IPS DF 19.7 (cell line): Measurements from ENCODE around the gene AMHR2.

Source experiments
- DNase-seq: peaks from one replicate; pipeline ENCODE4 v3.0.0-alpha.2; 2013; ENCODE audit warnings: low read depth, low spot score

Gene AMHR2

DNA sequence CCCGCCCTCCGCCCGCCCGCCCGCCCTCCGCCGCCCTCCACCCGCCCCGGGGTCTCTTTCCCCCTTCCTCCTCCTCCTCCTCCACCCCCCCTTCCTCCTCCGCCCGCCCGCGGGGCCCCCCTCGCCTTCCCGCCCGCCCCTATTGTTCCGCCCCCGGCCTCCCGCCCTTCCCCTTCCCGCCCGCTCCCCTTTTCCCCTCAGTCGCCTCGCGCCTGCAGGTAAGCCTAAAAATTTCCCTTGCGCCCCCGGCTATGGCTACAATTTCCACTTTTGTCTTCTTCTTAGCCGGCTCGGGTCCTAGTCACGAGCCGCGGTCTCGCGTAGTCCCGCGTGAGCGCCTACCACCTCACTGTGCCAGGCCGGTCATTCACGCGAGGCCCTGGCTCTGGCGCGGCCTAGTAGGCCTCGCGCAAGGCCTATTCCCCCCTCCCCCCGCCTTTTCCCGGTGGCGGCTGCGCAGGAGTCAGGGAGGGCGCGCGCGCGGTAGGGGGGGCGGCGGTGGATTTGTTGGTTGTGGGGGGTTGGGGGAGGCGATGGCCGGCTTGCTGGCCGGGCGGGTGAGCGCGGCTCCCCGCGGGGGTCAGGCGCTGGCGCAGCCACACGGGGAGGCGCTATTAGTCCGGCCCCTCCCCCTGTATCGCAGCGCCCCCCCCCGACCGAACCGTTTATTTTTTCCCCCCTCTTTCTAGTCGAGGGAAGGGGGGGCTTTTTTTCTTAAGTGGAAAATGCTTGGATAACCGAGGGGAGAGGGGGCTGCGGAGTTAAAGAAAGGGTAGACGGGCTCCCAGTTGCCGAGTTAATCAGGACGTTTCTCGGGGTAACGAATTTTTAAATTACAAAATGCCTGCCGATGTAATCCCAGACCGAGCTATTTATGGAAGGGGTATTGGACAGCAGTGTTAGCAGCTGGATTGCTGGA lies 28.8 kb downstream of the AMHR2 start:
- no peak for DNase-seq

DNA sequence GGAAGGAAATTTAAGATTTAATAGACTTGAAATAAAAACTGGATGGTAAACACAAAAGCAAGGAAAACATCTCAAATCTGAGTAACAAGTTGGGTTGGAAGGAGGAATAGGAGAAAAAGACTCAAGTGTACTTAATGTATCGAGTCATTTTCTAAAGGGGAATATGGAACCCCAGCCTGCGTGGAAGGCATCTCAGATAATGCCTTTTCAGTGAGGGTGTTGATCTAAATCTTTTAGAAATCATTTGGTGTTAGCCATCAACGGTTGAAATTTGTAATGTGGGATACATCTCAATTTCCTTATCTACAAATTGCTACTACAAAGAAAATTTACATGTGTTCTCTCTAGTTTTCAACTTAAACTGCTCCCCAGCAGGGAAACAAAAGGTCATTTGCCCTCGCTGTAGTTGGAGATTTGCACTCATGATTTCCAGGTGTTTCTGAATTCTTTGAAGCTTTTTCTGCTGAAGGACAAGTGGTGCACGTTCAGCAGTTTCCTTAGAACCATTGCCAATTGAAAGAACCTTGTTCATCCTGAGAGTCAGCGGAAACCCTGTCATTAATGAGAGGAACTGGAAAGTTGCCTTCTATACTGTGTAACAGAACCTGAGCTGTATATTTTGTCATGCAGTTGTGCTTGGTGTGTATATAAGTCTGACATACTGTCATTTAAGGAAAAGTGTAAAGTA lies 30.4 kb downstream of the AMHR2 start:
- no peak for DNase-seq

DNA sequence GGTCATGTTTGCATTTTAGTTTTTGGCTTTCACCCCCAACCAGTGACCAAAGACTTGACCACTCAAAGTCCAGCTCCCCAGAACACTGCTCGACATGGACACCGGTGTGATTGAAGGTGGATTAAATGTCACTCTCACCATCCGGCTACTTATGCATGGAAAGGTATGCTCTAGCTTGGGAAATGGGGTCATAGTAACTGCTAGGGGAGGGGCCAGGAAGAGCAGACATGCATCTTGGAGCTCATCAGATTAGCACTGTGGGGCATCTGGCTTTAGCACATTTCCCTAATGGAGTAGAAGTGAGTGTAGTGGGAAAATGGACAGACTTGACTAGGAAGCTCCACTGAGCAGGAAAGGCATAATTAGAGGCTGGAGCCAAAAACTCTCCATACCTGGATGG lies 31.1 kb downstream of the AMHR2 start:
- DNase-seq, result no peak

DNA sequence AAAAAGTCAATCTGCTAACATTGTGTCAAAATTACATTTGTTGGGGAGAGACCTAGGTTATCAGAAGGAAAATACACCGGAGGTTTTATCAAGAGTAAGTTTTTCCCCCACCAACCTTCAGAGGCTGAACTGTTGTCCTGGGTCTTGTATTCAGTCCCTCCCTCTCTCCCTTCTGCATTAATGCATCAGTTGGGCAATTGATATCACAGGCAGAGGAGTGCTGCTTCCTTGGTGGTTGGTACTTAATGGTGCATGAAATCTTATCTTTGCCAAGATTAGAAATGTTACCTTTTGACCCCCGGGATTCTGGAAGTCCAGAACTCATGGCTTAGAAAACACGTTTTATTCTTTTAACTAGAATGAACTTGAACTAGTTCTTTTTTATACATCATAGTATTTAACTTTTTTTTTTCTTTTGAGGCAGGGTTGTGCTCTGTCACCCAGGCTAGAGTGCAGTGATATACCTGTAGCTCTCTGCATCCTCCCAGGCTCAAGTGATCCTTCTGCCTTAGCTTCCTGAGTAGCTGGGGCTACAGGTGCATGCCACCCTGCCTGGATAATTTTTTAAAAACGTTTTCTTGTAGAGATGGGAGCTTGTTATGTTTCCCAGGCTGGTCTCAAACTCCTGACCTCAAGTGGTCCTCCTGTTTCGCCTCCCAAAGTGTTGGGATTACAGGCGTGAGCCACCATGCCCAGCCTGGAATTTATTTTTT lies 33.2 kb downstream of the AMHR2 start:
- DNase-seq, result no peak

DNA sequence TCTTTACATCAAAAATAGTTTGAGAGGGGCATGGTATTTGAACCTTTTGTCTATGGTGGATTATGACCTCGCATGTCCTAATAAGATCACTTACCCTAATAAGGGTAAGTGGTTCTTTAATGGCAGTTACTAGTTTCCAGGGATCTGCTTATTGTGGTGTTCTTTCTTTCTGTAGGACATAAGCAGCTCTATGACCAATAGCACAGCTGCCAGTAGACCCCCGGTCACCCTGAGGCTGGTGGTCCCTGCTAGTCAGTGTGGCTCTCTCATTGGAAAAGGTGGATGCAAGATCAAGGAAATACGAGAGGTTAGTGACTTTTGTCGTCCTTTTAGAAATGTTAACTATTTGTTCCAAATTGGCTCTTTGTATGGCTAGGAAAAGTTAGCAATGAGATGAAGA lies 35.4 kb downstream of the AMHR2 start:
- no peak for DNase-seq

DNA sequence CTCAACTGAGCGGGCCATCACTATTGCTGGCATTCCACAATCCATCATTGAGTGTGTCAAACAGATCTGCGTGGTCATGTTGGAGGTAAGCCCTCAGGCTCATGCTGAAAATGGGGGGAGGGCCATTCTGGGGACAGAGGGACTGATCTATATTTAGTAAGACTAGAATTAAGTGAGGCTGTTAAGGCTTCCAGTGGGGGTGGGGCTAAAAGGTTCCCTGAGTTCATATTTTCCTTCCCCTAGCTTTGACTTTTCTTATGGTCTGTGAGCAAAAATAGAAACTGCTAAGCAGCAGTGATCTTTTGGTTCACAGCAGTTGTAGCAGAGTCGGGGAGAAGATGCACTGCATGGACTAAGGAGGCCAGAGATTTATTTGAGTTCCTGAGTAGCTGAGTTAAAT lies 37.4 kb downstream of the AMHR2 start:
- no peak for DNase-seq

DNA sequence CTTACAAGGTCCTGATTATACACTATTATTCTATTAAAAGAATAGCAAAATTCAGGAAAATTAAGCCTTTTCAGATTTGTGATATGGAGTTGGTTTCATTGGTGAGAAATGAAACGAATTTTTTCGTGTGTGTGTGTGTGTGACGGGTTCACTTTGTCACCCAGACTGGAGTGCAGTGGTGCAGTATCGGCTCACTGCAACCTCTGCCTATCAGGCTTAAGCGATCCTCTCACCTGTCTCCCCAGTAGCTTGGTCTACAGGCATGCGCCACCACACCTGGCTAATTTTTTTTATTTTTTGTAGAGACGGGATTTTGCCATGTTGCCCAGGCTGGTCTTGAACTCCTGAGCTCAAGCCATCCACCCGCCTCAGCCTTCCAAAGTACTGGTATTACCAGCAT lies 37.9 kb downstream of the AMHR2 start:
- DNase-seq, result no peak

DNA sequence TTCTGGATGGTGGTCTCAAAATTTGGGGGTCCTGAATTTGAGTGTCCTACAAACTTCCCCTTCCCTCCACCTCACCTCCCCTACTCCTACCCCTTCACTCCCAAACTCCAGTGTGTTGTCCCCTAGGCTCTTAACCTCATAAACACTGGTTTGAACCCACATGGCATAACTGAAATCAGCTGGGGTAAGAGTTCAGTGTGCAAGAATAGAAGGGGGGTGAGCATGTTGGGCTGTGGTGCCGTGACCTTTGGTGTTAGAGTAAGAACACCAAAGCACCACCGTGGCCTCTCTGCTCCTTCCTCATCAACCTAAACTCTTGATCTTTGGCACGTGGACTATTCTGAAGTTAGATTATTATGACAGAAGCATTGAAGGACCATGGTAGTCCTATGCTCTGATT lies 39.3 kb downstream of the AMHR2 start:
- no peak for DNase-seq

DNA sequence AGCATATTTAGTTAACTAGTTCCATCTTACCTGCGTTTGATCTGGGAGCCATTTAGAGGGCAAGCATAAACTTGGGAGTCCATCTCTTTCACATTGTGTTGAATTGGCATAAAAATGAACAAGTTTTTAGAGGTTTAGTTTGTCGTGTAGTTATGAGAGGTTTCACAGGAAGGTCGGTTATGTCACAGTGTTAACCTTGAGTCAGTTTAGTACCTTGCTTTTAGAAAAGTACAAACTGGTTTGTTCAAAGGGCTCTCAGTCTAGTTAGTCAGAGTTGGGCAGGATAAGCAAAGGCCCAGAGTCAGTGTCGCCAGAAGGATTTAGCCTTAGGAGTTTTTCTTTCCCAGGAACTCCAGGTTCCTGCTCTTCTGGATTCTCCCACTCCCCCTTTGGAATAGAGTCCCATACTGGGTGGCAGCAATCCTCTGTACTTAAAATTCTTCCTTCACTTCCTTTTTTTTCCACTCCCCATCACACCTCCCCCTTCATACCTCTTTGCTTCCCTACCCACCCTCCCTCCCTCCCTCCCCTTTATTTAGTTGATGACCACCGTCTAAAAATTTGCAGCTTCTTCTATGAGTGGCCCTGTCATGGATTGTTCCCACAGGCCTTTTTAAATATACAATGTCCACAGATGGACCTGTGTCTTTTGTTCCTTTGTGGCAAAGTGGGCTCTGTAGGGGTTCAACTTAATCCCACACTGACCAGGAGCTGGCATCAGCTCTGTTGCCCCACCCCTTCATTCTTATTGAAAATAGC lies 40.3 kb downstream of the AMHR2 start:
- no peak for DNase-seq

DNA sequence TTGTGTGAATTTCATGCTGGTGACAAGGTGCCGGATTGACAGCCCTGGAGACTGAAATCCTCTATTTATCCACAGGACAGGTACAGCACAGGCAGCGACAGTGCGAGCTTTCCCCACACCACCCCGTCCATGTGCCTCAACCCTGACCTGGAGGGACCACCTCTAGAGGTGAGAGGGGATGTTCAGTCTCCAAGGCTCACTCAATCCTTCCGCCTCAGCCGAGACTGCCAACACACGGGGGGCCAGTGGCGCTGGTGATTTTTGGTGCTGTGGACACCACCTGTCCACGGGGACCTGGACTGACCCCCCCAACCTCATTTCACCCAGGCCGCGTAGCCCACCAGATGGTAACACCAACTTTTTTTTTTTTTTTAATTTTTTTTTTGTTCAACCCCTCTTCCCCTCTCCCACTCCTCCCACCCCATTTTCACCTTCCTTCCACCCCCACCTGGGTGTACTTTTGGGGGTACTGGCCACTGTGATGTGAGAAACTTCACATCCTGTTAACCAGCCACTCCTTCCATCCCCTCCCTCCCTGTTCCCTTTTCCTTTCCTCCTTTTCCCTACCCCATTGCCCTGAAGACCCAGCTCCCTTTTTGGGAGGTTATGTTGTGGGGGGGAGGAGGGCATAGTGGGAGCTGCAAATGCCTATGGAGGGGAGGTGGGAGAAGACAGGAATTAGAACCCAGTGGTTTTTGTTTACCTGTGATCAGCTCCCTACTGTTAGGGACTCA lies 41.2 kb downstream of the AMHR2 start:
- no peak for DNase-seq

DNA sequence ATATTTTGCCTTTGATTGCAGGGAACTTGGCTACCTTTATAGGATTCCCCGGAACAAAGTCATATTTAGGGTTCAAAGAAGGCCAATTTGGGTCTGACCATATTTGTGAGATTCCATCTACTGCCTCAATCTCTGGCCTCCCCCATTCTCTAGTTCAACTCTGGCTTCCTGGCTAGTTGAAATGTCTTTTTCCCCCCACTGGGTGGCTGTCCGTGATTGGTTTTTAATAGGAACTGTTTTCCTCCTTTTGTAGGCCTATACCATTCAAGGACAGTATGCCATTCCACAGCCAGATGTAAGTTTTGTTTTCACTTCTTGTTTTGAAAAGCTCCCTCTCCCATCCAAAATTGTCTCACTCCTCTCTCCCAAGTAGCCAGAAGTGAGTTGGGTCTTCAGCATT lies 42.0 kb downstream of the AMHR2 start:
- DNase-seq, result no peak

DNA sequence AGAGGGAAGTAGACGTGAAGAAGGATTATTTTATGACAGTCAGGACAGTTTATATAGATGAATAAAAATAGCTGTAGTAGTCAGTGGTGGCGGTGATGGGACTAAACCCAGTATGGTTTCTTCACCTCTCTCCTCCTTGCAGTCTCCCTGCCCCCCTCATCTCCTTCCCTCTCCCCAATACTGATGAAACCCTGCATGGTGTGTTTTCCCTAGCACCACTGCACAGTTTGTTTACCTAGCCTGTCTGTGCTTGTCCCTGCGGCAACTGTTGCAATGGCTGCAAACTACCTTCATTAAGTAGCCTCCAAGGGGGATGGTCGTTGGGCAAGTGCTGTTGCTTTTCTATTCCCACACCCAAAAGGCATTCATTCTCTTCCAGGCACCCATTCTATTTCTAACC lies 43.0 kb downstream of the AMHR2 start:
- DNase-seq, result no peak

DNA sequence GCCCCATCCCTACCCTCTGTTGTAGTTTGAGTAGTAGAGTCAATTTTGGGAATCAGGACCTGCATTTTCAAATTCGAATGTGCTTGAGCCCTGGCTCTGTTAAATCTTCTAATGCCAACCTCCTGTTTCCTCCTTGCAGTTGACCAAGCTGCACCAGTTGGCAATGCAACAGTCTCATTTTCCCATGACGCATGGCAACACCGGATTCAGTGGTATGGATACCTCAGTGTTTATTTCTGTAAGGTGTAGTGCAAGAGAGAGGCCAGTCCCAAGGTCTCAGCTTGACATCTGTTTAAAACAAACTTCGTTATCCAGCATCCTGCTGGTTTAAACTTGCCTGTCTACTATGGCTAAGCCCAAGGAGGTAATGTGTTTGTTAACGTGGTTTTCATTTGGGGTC lies 43.4 kb downstream of the AMHR2 start:
- no peak for DNase-seq

DNA sequence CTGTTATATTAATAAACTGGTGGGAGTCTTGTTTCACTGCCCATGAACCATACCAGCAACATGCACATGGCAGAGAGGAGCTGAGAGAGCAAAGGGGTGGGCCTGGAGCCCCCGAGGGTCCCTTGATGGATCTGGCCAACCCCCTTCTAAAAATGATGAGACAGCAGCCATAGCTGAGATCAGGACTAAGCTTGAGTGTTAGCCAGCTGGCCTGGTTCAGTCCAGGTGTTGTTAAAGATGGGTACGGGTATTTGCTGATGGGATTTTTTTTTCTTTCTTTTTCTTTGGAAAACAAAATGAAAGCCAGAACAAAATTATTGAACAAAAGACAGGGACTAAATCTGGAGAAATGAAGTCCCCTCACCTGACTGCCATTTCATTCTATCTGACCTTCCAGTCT lies 44.2 kb downstream of the AMHR2 start:
- no peak for DNase-seq

DNA sequence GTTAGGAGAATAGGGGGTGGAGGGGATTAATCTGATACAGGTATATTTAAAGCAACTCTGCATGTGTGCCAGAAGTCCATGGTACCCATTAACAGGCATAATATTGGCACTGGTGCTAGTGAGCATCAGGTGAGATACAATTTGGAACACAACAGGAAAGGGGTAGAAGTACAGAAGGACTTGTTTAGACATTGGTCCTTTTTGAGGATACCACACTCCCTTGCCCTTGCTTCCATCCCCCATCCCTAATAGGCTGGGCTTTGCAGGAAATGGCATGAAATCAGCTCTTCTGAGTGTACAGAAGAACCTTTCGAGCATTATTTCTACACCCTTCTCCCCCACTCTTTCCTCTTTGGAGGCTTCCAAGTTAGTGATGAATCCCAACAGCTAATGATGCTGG lies 44.6 kb downstream of the AMHR2 start:
- no peak for DNase-seq

DNA sequence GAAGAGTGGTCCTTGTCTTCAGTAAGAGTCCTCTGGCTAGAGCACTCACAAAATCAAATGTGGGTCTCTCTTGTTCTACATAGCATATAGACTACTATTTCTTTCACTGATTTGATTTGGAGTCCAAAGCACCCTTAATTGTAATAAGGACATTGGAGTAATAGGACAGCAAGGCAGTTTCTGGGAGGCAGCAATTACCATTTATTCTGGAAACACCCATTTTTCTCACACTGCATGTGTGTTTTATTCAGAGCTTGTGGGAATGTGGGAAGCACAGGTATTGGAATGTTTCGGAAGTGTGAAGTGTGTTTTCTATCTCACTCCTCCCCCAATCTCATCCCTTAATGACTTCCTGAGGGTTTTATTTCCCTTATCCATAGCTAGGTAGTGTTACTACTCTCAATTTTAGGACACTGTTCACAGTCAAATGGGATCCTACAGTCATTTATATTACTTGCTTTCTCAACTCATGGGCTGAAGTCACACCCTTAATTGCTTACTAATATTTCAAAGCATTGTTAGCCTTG lies 48.5 kb downstream of the AMHR2 start:
- DNase-seq, result no peak

DNA sequence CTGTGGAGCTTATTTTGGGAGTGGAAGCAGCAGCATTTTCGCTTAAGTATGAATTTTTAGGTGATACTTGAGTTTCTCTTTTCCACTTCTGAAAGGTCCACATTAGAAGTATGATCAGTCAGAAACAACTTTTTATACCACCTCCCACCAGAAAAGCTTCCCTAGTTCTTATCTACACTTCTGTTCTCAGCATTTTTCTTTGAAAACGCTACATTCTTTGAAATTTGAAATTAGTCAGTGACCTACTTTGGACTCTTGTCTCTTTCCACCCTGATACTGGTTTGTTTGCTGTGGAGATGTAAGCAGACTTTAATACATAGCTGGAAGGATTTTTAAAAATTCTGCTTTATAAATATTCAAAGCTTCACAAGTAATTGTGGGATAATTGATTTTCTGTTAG lies 50.4 kb downstream of the AMHR2 start:
- no peak for DNase-seq

DNA sequence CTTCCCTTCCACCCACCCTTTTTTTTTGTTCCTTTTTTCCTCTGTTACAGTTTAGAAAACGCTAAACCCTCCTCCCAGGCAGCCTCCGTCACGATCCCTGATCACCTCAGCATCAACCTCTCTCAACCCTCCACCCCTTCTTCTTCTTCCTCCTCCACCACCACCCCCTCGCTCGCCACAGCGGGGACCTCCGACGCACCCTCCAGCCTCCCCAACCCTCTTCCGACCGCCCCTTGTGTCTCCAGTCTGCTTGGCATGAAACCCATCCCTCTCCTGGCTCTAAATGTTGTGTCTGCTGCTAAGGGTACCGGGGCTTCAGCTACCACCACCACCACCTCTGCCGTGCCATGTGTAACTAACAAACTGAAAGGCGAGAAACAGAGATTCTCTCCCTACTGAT lies 51.2 kb downstream of the AMHR2 start:
- DNase-seq, result no peak

DNA sequence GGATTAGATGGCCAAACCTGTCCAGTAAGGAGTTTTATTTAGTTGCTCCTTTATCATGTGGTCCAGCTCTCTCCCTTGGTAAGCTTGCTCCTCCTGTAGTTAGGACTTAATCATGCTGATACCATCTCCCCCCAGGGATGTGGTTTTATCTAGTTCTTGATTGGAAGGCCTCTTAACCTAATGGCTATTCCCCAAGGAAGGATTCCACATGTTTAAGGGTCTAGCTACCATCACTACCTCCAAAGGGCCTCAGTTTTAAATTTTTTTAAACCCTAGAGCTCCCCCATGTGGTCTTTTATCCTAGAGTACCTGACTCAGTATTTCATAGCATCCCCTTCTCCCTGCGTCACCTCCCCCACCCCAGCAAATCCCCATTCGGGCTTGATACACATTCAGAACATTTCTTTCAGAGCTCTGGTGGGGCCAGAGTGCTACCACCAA lies 53.1 kb downstream of the AMHR2 start:
- DNase-seq, result no peak

DNA sequence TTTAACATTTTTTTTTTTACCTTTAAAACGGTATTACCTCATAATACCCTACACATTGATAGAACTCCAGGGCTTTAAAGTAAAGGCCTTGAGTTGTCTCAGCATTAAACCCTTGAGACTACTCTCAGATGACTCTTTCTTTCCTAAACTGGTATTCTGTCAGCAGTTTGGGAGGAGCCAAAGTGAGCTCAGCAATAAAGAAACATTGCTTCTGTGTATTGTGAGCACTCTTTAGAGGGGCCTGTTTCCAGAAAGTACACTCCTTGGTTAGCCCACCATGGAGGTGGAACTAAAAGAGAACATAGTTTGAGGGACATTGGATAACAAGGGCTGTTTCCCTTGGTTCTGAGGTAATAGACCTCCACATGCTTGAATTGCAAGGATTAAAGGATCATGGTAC lies 55.2 kb downstream of the AMHR2 start:
- DNase-seq, result no peak

DNA sequence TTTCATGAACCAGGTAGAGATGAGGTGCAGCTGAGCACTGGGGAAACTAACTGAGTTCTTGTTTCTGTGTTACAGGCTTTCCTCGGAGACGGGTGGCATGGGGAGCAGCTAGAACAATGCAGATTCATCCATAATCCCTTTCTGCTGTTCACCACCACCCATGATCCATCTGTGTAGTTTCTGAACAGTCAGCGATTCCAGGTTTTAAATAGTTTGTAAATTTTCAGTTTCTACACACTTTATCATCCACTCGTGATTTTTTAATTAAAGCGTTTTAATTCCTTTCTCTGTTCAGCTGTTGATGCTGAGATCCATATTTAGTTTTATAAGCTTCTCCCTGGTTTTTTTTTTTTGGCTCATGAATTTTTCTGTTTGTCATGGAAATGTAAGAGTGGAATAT lies 55.7 kb downstream of the AMHR2 start:
- no peak for DNase-seq
